Endometrial microvascular endothelial cells (primary cell): ENCODE results near the gene COL18A1. TPM values are rescaled to one million over a fixed set of nuclear protein-coding genes. Genes with fewer than 3 reads are reported as not detected.

ENCODE experiments used
- in situ Hi-C: cut with HindIII; loops from 2 replicates; pipeline ENCODE4 v1.10.0; 2017; ENCODE audit warnings: low sequenced_read_pairs, low pct_unique_long_range_greater_than_20kb; ENCODE audit errors: inconsistent ontology term
- total RNA-seq: library from RNA; depleted of rRNA; stranded (reverse); fragments of >200 nt; gene quantifications from one replicate; pipeline ENCODE4 v1.2.3, GENCODE V29; 2015; ENCODE audit errors: inconsistent ontology term

The COL18A1 gene
- total RNA-seq, 1 donor from 2014 or later = 261 TPM

- in situ Hi-C loops = no loop called here
Measured at GRCh38 chr21:45410151-45410864, 5.3 kb downstream of the COL18A1 start.

- in situ Hi-C loops = no loop called here
Measured at GRCh38 chr21:45410865-45411809, 6.2 kb downstream of the COL18A1 start.

DNA sequence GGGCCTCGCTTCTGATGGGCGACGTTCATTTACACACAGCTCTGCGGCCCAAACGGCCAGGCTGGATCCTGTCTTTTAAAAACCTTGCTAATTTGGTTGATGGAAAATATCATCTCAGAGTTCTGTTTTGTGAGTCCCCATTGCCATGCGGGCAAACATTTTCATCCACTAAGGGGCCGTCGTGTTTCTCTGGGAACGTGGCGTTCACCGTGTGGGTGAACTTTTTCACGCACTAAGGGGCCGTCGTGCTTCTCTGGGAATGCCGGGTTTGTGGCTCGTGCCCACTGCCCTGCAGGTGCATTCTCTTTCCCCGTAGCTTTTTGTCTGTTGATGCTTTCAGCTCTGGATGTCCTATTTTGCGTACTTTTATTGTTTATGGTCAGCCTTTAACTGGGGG lies 6.8 kb downstream of the COL18A1 start:
- in situ Hi-C loops = no loop called here

DNA sequence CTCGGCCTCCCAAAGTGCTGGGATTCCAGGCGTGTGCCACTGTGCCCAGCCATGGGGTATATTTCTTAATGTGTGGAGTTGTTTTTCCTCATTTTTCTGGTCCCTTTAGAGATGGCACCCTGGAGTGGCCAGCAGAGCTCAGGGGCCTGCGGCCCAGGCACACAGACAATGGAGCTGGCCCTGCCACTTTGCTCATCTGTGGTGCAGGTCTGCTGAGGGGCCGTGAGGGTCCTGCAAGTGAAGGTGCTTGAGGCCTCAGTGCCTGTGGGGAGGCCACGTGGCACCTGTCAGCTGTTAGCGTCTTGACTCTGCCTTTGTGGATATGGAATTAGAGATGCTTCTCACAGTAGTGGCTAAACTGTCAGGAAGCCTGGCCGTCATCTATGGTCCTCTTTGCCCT lies 7.5 kb downstream of the COL18A1 start:
- in situ Hi-C loops = no loop called here

GRCh38 chr21:45412909-45413611 lies 8.1 kb downstream of the COL18A1 start:
- in situ Hi-C loops = no loop called here

DNA sequence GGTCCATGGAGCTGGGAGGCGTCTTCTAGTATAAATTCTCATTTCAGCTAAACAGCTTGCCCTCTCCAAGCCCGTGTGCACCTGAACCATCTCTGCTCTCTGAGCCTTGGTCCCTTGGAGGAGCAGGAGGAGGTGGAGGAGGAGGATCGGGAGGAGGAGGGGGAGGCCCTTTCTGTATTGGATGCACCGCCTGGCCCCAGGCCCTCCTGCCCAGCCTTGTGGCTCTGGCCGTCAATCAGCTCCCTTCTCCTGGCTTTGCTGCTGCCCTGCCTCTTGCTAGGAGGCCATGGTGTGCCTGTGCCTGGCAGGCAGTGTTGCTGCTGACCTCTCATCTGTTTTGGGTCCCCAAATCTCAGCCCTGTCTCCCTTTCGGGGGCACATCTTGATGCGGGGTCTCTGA lies 9.0 kb downstream of the COL18A1 start:
- in situ Hi-C loops = no loop called here

GRCh38 chr21:45414396-45415187 lies 9.6 kb downstream of the COL18A1 start:
- in situ Hi-C loops = no loop called here

GRCh38 chr21:45415188-45415942 lies 10.4 kb downstream of the COL18A1 start:
- in situ Hi-C loops = no loop called here

- in situ Hi-C loops = no loop called here
Measured at GRCh38 chr21:45415943-45416611, 11.1 kb downstream of the COL18A1 start.

DNA sequence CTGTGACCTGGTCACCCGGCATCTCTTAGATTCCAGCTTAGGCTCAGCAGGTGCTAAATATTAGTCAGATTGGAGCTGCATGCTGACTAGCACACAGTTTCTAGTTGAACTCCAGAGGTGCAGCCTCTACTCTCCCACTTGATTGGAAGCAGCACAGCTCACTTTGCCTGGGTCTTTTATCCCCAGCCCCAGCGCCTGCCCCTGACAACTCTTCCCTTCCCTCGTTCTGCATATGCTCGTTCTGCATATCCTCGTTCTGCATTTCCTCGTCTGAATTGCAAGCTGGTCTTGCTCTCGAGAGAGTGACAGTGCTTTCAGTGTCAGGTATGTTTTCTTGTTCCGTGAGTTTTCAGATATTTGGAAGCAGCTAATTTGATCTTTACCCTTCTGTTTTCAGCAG lies 11.7 kb downstream of the COL18A1 start:
- in situ Hi-C loops = no loop called here

DNA sequence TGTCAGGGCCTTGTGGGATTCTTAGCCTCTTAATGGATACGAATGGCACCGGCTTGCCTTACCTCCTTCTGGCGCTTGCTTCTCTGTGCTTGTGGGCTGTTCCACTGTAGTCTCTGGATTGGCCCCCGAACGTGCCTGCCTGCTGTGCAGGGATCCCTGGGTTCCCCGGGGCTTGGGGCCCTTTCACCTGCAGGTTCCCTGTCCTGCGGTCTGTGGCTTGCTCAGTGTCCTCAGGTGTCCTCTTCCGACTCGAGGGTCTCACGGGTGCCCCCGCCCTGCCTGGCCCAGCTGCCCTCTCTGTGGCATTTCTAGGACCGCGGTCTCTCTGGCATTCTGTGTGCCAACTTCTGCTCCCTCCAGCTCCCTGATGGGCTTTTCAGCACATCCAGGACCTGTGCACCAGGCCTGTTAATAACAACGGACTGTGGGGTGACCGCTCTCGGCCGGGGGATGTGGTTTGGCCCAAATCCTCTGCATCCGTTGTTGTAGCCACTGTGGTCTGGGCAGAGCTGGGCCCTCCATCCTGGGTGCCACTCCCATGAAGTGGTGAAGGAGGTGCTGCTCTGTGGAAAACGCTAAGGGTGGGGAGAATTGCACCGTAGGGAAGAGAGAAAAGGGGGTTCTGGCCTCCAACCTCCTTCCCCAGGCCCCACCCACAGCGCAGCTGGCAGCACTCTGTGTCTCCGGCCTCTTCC lies 12.4 kb downstream of the COL18A1 start:
- in situ Hi-C loops = no loop called here

- in situ Hi-C loops = no loop called here
Measured at GRCh38 chr21:45417951-45418300, 13.0 kb downstream of the COL18A1 start.

GRCh38 chr21:45418301-45419071 lies 13.5 kb downstream of the COL18A1 start:
- in situ Hi-C loops = no loop called here

- in situ Hi-C loops = no loop called here
Measured at GRCh38 chr21:45419162-45419561, 14.2 kb downstream of the COL18A1 start.

DNA sequence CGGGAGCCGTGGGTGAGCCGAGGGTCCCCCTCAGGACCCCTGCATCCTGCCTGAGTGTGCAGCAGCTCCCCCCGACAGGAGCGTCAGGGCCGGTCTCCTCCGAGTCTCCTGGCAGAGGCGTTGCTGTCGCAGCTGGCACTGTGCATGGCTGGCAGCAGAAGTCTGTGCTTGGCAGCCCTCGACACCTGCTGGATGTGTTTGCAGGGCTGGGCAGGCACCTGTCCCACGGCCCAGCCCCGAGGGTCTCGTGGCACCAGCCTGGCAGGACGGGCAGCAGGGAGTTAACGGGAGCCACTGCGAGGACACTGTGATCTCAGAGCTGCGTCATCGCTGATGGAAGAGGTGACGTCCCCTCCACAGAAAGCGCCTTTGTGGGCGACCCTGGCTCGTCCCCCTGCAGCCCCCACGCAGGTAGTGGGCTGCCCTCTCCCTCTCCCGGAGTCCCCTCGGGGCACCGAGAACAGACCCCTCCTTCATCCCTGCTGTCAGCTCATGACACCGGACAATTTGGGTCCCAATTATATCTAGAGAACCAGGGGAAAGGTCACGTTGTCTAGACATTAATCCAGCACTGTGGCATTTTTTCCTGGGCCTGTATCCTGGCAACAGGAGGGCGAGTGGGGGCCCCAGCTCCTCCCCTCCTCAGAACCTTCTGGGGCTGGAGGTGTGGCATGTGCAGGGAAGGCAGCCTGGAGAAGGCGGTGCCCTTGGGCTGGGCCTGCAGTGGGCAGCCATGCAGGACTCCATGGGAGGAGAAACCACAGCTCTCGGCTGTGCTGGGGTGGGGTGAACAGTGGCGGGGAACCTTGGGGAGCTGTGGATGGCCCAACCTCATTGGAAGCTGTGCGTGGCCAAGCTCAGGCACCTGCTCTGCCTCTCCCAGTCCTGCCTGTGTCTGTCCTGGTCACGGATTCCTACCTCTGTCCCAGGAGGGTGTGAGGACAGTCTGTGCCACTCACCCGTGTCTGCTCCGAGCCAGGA lies 15.4 kb downstream of the COL18A1 start:
- in situ Hi-C loops = no loop called here
